ENCODE measurements around the gene FOXO6.

- TF ChIP-seq CTCF (IDR thresholded peaks at IDR 0.05; ENCODE audit: low read depth, low read length) (no peak), POLR2A (IDR thresholded peaks at IDR 0.05; ENCODE audit: extremely low read depth, insufficient read length) (no peak)
These were observed 1.8 kb upstream of the FOXO6 start for GRCh38 chr1:41359211-41360073.

All from NB4 (cell line).